IMR-90 (cell line): ENCODE results near the gene DHX57. TPM values are rescaled to one million over a fixed set of nuclear protein-coding genes. Genes with fewer than 3 reads are reported as not detected.

ENCODE experiments used
- ATAC-seq: fragments of 200-7000 bp; cut with Tn5 transposase; 2 replicates; pipeline ENCODE4 v1.9.1; 2020; ENCODE audit warnings: low read depth, mild to moderate bottlenecking, moderate library complexity
- BruUV-seq: library from RNA; stranded (reverse); fragments of 400-500 nt; replicated peaks from 2 replicates; lab custom pipeline; 2021; lab: Mats Ljungman, UMichigan
- CTCF ChIA-PET: fragments of 300-600 bp; formaldehyde crosslinking; extraction: SDS; loops from one replicate; lab custom pipeline; 2021; ENCODE audit warnings: antibody characterized with exemption; lab: Yijun Ruan, JAX
- POLR2A ChIA-PET: fragments of 300-600 bp; sonication (Branson Sonifier 250); formaldehyde crosslinking; loops from one replicate; lab custom pipeline; 2022; ENCODE audit warnings: antibody characterized with exemption; ENCODE audit not compliant: unreplicated experiment; lab: Charles Lee
- DNase-seq: peaks from one replicate; pipeline ENCODE4 v3.0.0; 2013
- H2AFZ ChIP-seq: replicated peaks from 2 replicates; pipeline ENCODE3; 2013; ENCODE audit warnings: low read length, mild to moderate bottlenecking; ENCODE audit not compliant: poor library complexity
- H2AK5ac ChIP-seq: 2 replicates; pipeline ENCODE4 v1.6.1; 2013; ENCODE audit warnings: low read depth, low read length, inconsistent platforms
- H2AK9ac ChIP-seq: replicated peaks from 2 replicates; pipeline ENCODE3; 2013; ENCODE audit warnings: mild to moderate bottlenecking, low read depth, low read length, moderate library complexity; ENCODE audit not compliant: poor library complexity
- H2BK120ac ChIP-seq: 2 replicates; pipeline ENCODE4 v1.6.1; 2013; ENCODE audit warnings: low read depth, low read length, inconsistent platforms
- H2BK15ac ChIP-seq: 3 replicates; pipeline ENCODE4 v1.6.1; 2013; ENCODE audit warnings: low read depth, low read length, inconsistent platforms
- H2BK20ac ChIP-seq: 2 replicates; pipeline ENCODE4 v1.6.1; 2013; ENCODE audit warnings: low read depth, mild to moderate bottlenecking, inconsistent platforms, low read length, moderate library complexity
- H2BK5ac ChIP-seq: 2 replicates; pipeline ENCODE4 v1.6.1; 2013; ENCODE audit warnings: mild to moderate bottlenecking, low read depth, low read length, inconsistent platforms; ENCODE audit not compliant: poor library complexity, severe bottlenecking
- H3K14ac ChIP-seq: replicated peaks from 2 replicates; pipeline ENCODE4 v1.6.1; 2013; ENCODE audit warnings: low read depth, low read length, inconsistent platforms
- H3K18ac ChIP-seq: 2 replicates; pipeline ENCODE4 v1.6.1; 2013; ENCODE audit warnings: low read depth, low read length, control low read depth
- H3K23ac ChIP-seq: 2 replicates; pipeline ENCODE4 v1.6.1; 2013; ENCODE audit warnings: low read depth, low read length, inconsistent platforms
- H3K27ac ChIP-seq: 2 replicates; pipeline ENCODE4 v1.5.1; 2013; ENCODE audit warnings: mild to moderate bottlenecking, control low read depth, low read length; ENCODE audit not compliant: insufficient read depth
- H3K27me3 ChIP-seq: 2 replicates; pipeline ENCODE4 v1.6.1; 2013; ENCODE audit warnings: low read length; ENCODE audit not compliant: control insufficient read depth, insufficient read depth
- H3K36me3 ChIP-seq: 2 replicates; pipeline ENCODE4 v1.6.1; 2013; ENCODE audit warnings: low read length, mixed read lengths; ENCODE audit not compliant: control insufficient read depth, insufficient read depth
- H3K4ac ChIP-seq: 2 replicates; pipeline ENCODE4 v1.6.1; 2013; ENCODE audit warnings: low read depth, low read length, inconsistent platforms
- H3K4me1 ChIP-seq: 2 replicates; pipeline ENCODE4 v1.6.1; 2013; ENCODE audit warnings: low read length, mixed read lengths; ENCODE audit not compliant: control insufficient read depth, insufficient read depth
- H3K4me2 ChIP-seq: 2 replicates; pipeline ENCODE4 v1.6.1; 2013; ENCODE audit warnings: low read depth, mild to moderate bottlenecking, control low read depth, low read length, moderate library complexity
- H3K4me3 ChIP-seq: 2 replicates; pipeline ENCODE4 v1.5.1; 2013; ENCODE audit warnings: low read depth, mild to moderate bottlenecking, control low read depth, low read length, moderate library complexity; ENCODE audit not compliant: insufficient read depth
- H3K56ac ChIP-seq: 2 replicates; pipeline ENCODE4 v1.6.1; 2013; ENCODE audit warnings: low read length, inconsistent platforms; ENCODE audit not compliant: insufficient read depth; ENCODE audit errors: extremely low read depth
- H3K79me1 ChIP-seq, 2 experiments: 2 replicates each; pipeline ENCODE4 v1.6.1; 2013; ENCODE audit warnings: low read length in 2 of 2, inconsistent platforms in 1 of 2, low read depth in 1 of 2
- H3K9ac ChIP-seq: 2 replicates; pipeline ENCODE4 v1.6.1; 2013; ENCODE audit warnings: low read depth, low read length, control low read depth
- H3K9me1 ChIP-seq: 2 replicates; pipeline ENCODE4 v1.6.1; 2013; ENCODE audit warnings: low read length, inconsistent platforms; ENCODE audit not compliant: insufficient read depth
- H3K9me3 ChIP-seq: 2 replicates; pipeline ENCODE4 v1.6.1; 2013; ENCODE audit warnings: low read length; ENCODE audit not compliant: control insufficient read depth, insufficient read depth
- H4K20me1 ChIP-seq: 2 replicates; pipeline ENCODE4 v1.6.1; 2013; ENCODE audit warnings: low read length, inconsistent platforms; ENCODE audit not compliant: insufficient read depth
- H4K5ac ChIP-seq: 2 replicates; pipeline ENCODE4 v1.6.1; 2013; ENCODE audit warnings: mild to moderate bottlenecking, low read depth, low read length, control low read depth
- H4K8ac ChIP-seq, 2 experiments: 2 replicates each; pipeline ENCODE4 v1.6.1; 2013; ENCODE audit warnings: low read depth in 2 of 2, low read length in 2 of 2, control low read depth in 1 of 2, inconsistent platforms in 1 of 2
- H4K91ac ChIP-seq: 2 replicates; pipeline ENCODE4 v1.6.1; 2013; ENCODE audit warnings: low read depth, low read length, inconsistent platforms; ENCODE audit not compliant: insufficient read depth
- BHLHE40 ChIP-seq: fragments of 150-350 bp; IDR thresholded peaks from 2 replicates; pipeline ENCODE4 v1.6.1; 2016; ENCODE audit warnings: mild to moderate bottlenecking, low read depth, low read length
- CEBPB ChIP-seq: IDR thresholded peaks from 2 replicates; pipeline ENCODE4 v1.6.1; 2012; ENCODE audit warnings: low read depth, low read length, improper control_type of control experiment
- CHD1 ChIP-seq: IDR thresholded peaks from 2 replicates; pipeline ENCODE4 v1.6.1; 2012; ENCODE audit warnings: low read depth, low read length, improper control_type of control experiment
- CTCF ChIP-seq: conservative IDR thresholded peaks from 2 replicates; pipeline ENCODE4 v1.5.1; 2012; ENCODE audit warnings: mild to moderate bottlenecking, low read depth, low read length, improper control_type of control experiment
- ELK1 ChIP-seq: fragments of 150-350 bp; IDR thresholded peaks from 2 replicates; pipeline ENCODE4 v1.6.1; 2016; ENCODE audit warnings: low read depth, mild to moderate bottlenecking, low read length, moderate library complexity, borderline replicate concordance
- FOS ChIP-seq: fragments of 150-350 bp; IDR thresholded peaks from 2 replicates; pipeline ENCODE4 v1.6.1; 2016; ENCODE audit warnings: low read depth, low read length
- MAFK ChIP-seq: IDR thresholded peaks from 2 replicates; pipeline ENCODE4 v1.6.1; 2012; ENCODE audit warnings: low read depth, low read length, improper control_type of control experiment
- MAZ ChIP-seq: IDR thresholded peaks from 2 replicates; pipeline ENCODE4 v1.6.1; 2012; ENCODE audit warnings: low read depth, mild to moderate bottlenecking, low read length, improper control_type of control experiment, moderate library complexity, borderline replicate concordance
- MXI1 ChIP-seq: IDR thresholded peaks from 2 replicates; pipeline ENCODE4 v1.6.1; 2012; ENCODE audit warnings: low read depth, mild to moderate bottlenecking, low read length, moderate library complexity, borderline replicate concordance
- NFE2L2 ChIP-seq: fragments of 150-350 bp; IDR thresholded peaks from 2 replicates; pipeline ENCODE4 v1.6.1; 2016; ENCODE audit warnings: low read depth, mild to moderate bottlenecking, low read length
- POLR2A ChIP-seq: IDR thresholded peaks from 2 replicates; pipeline ENCODE4 v1.6.1; 2012; ENCODE audit warnings: mild to moderate bottlenecking, low read depth, low read length
- RAD21 ChIP-seq: IDR thresholded peaks from 2 replicates; pipeline ENCODE4 v1.6.1; 2012; ENCODE audit warnings: low read length, improper control_type of control experiment
- RCOR1 ChIP-seq: IDR thresholded peaks from 2 replicates; pipeline ENCODE4 v1.6.1; 2012; ENCODE audit warnings: mild to moderate bottlenecking, low read length, improper control_type of control experiment; ENCODE audit not compliant: insufficient replicate concordance
- RFX5 ChIP-seq: IDR thresholded peaks from 2 replicates; pipeline ENCODE4 v1.8.0; 2012; ENCODE audit warnings: low read depth, mild to moderate bottlenecking, low read length, moderate library complexity
- SMC3 ChIP-seq: fragments of 150-350 bp; IDR thresholded peaks from 2 replicates; pipeline ENCODE4 v1.6.1; 2016; ENCODE audit warnings: low read depth, mild to moderate bottlenecking, antibody characterized with exemption, low read length, moderate library complexity
- WGBS, 2 experiments: methylation state at CpG; one replicate each; pipeline versions ENCODE4 v1.1.5 to v1.1.7; 2013; ENCODE audit warnings: missing lambda C conversion rate in 2 of 2; ENCODE audit not compliant: insufficient read length in 1 of 2; ENCODE audit errors: extremely low coverage in 2 of 2; 5-methylcytosine and 5-hydroxymethylcytosine counted together
- dilution Hi-C: fragments of 300-500 bp; cut with HindIII; formaldehyde crosslinking; loops from one replicate; pipeline ENCODE4 v1.14.3; 2018; ENCODE audit warnings: low sequenced_read_pairs; ENCODE audit not compliant: unreplicated experiment
- in situ Hi-C: fragments of 300-500 bp; cut with MboI; formaldehyde crosslinking; loops from 3 replicates; pipeline ENCODE4 v1.14.3; 2019; ENCODE audit warnings: low sequenced_read_pairs, inconsistent platforms, mixed read lengths
- intact Hi-C: fragments of 100-400 bp; cut with micrococcal nuclease; formaldehyde crosslinking; loops from 2 replicates; pipeline ENCODE4 v1.10.0; 2022
- polyA plus RNA-seq, 3 experiments: library from polyadenylated mRNA; depleted of rRNA; stranded (reverse); fragments of >200 nt; gene quantifications; 2 replicates each; pipeline ENCODE4 v1.2.3, GENCODE V29; 2012; ENCODE audit warnings: low replicate concordance in 1 of 3
- total RNA-seq: library from RNA; depleted of rRNA; stranded (reverse); fragments of >200 nt; gene quantifications from 2 replicates; pipeline ENCODE4 v1.2.3, GENCODE V29; 2012

DHX57 gene
- total and polyA plus RNA-seq, 2 of the 4 experiments (the other 2 are of a cell fraction): 9.5 to 24.4 TPM

- Histone ChIP-seq H3K23ac (peak overlapping the region; percentile 59), H4K8ac (peak overlapping the region; percentile 78 to 95), H2BK20ac (no peak overlapping the region), H2AFZ (peak overlapping the region; percentile 98), H2BK5ac (peak overlapping the region; percentile 88), H4K5ac (peak overlapping the region; percentile 85), H4K91ac (peak overlapping the region; percentile 82), H3K4me3 (peak overlapping the region; percentile 52), H3K9me1 (no peaks in the 10 kb centered on the region), H3K14ac (peak overlapping the region; percentile 78), H3K9ac (peak overlapping the region; percentile 85), H2BK15ac (peak overlapping the region; percentile 22; the same call in 1 of the 3 replicates), H3K9me3 (no peaks in the 10 kb centered on the region), H4K20me1 (peaks cover 39% of the 10 kb centered on the region), H3K4me2 (peak overlapping the region; percentile 85), H3K27me3 (no peaks in the 10 kb centered on the region), H3K4me1 (peaks cover 3% of the 10 kb centered on the region; the same call in 1 of the 2 replicates), H2BK120ac (peak overlapping the region; percentile 66), H3K56ac (peak overlapping the region; percentile 57), H3K4ac (peak overlapping the region; percentile 89), H2AK5ac (peak overlapping the region; percentile 54), H3K27ac (peak overlapping the region; percentile 86), H2AK9ac (peak overlapping the region; percentile 99), H3K36me3 (peaks cover 20% of the 10 kb centered on the region), H3K18ac (peak overlapping the region; percentile 59), H3K79me1 (peaks cover 13 to 37% of the 10 kb centered on the region in 2 experiments)
- intact Hi-C loops: loop anchor here (1.0 to 2.0 kb wide), 2 partner anchors 27 to 83 kb away; partner anchors contain the start of gene GEMIN6
- ATAC-seq (peak; percentile 9), DNase-seq (peak; percentile 29)
- dilution Hi-C loops: no loop called here
- WGBS, 2 experiments: 17% methylated on average over 10 of the region's 18 CpGs; no CpG with 5 or more reads in 1 of the 2 experiments
- BruUV-seq: no TSS peak
- ChIA-PET CTCF (interaction anchor here (0.6 kb wide), 1 partner anchor 135 kb away, joined by 3 read pairs; no protein-coding TSS in a partner anchor), POLR2A (interaction anchor here (0.5 to 1.1 kb wide), 28 partner anchors 14 to 1316 kb away, joined by 3 to 8 read pairs (median 4); partner anchors contain the start of gene GALM)
- in situ Hi-C loops: no loop called here
- TF ChIP-seq RAD21: no peak
- no peak for TF ChIP-seq MAFK
- TF ChIP-seq POLR2A: no peak
- TF ChIP-seq FOS: no peak
- TF ChIP-seq MXI1: no peak
- TF ChIP-seq CTCF: no peak
- TF ChIP-seq CHD1: no peak
- no peak for TF ChIP-seq SMC3
- no peak for TF ChIP-seq BHLHE40
- no peak for TF ChIP-seq NFE2L2
- TF ChIP-seq RCOR1: no peak
- no peak for TF ChIP-seq RFX5
- no peak for TF ChIP-seq ELK1
- no peak for TF ChIP-seq CEBPB
- TF ChIP-seq MAZ: no peak
Observed at GRCh38 chr2:38751596-38752410, 123.9 kb downstream of the DHX57 start.
